NOMO-1 treated with dmso at 0.1 percent for 144 hours (cell line): Measurements from ENCODE around the gene P4HA2.

Experiments
- DNase-seq: peaks from one replicate; lab custom pipeline; 2025; ENCODE audit not compliant: unreplicated experiment; lab: John Stamatoyannopoulos, UW

Gene P4HA2

GRCh38 chr5:132204371-132205135 is 23.1 kb downstream of the P4HA2 start:
- no peak for DNase-seq

DNA sequence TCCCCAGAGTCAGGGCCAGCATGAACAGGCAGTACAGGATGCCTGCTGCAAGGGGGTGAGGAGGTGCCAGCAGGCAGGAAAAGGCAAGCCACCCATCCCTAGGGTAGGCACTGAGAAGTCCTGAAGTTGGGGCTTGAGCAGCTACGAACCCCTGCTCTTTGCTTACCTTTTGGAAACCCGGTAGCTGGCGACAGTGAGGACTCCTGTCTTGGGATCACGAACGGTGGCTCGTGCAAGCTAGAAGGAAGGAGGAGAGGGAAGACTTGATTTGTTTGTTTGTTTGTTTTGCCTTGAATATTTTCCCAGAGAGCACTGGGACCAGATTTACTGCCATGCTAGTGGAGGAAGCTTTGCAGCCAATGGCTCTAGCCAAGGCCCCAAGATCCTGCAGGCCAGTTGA is 23.7 kb downstream of the P4HA2 start:
- DNase-seq = no peak

DNA sequence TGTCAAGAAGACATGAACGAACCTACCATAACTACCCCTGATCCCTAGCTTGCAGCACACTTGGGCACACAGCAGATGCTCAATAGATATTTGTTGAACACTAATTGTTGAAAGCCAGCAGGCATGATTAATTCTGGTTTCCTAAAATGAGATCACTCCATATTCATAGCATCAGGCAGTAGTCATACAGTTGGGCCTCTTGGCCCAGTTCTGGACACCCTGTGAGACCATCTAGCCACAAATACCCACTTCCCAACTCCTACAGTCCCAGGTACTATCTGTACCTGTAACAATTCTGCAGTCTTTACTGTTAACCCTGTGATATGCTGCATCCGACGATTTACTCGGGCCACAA is 24.2 kb downstream of the P4HA2 start:
- no peak for DNase-seq

DNA sequence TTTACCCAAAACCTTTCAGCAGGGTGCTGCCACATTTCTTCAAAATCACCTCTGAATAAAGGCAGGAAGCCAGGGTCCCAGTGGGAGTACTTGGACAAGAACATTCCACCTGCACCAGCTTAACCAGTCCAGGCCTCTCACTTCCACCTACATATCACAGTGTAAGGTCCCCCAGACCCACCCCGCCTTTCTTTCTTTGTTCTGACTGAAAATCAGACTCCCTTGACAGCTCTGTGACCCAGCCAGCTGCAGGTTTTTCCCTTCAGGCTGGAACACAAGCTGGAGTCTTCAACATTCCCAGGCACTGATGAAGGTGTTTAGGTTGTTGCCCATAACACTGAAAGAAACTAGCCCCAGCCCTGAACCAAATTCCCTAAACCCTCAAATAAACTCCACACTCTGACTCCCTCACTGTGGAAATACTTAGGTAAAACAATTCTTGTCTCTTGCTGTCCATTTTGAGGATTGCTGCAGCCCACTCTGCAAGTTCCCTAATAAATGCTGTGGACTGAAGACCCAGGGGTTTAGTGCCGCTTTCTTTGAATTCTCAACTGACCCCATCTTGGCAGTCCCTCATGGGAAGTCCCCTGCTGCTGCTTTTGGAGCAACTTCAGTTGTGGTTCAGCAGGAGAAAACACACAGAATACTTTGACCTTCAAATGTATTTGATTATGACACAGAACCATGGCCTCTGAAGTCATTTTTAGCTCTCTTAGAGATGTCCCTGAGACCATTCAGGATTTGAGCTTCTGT is 24.8 kb downstream of the P4HA2 start:
- no peak for DNase-seq

- DNase-seq = no peak
These were observed 28.5 kb downstream of the P4HA2 start for GRCh38 chr5:132199116-132199680.

GRCh38 chr5:132198571-132198970 is 29.1 kb downstream of the P4HA2 start:
- no peak for DNase-seq

DNA sequence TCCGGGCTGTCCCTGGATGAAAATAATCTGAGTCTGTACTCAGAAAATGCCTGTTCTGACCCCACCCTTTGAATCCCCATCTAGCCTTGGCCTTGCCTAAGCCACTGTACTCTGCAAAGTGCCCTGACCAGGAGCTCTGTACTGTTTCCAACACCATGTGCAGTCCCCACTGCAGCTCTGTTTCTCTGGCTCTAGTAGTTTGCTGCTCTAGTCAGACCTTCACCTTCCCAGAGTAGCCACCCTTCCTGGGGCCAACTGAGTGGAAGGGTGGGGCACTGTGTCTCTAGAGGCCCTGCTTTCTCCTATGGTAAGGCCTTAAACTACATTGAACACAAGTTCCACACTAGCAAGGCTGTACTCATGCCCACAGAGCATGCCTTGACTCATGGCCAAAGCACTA is 31.9 kb downstream of the P4HA2 start:
- DNase-seq = no peak

DNA sequence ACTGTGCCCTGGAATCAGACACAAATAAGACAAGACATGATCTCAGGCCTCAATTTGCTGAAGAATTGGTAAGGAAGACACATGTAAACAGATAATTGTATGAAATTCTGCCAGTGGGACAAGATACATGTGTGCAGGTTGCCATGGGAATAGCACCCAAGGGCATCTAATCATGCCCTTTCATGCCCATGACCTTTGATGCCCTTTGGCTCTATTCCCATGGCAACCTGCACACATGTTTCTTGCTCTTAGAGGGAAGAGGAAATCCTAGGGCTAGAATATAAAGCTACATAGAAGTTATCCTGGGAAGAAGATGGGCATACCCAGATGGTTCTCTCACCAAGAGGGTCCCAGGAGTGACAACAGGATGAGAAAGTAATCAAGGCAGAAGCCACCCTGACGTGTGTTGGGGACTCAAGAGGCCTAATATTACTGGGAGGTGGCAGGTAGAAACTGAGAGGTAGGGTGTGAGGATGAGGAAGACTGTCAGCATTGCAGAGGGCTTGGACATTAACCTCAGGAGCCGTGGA is 34.4 kb downstream of the P4HA2 start:
- no peak for DNase-seq

- peak; percentile 59 for DNase-seq
These were observed 37.4 kb downstream of the P4HA2 start for GRCh38 chr5:132190161-132190817.

GRCh38 chr5:132184588-132184987 is 43.1 kb downstream of the P4HA2 start:
- DNase-seq = no peak

- no peak for DNase-seq
These were observed 43.9 kb downstream of the P4HA2 start for GRCh38 chr5:132183723-132184122.

DNA sequence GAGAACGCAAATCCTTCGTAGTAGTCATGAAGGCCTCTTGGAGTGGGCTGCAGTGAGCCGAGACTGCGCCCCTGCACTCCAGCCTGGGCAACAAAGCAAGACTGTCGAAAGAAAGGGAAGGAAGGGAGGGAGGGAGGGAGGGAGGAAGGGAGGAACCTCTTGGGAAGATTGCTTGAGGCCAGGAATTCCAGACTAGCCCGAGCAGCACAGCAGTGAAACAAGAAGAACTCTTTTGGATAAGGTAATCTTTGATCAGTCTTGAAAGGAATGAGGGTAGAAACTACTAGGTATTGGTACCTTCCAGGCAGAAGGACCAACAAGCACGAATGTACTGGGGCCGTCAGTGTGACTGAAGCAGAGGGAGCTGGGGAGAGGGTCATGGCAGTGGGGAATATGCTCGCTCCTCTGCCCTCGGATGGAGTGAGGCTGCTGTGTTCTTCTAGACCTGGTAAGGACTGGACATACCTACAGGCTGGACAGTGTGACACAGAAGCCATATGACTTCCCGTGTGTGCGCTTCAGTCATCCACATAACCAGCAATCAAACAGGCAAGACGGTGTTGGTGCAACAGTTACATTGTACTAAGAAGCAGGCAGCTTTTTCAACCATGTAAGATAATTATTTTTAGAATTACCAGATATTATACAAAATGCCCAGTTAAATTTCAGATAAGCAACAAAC is 45.2 kb downstream of the P4HA2 start:
- no peak for DNase-seq

DNA sequence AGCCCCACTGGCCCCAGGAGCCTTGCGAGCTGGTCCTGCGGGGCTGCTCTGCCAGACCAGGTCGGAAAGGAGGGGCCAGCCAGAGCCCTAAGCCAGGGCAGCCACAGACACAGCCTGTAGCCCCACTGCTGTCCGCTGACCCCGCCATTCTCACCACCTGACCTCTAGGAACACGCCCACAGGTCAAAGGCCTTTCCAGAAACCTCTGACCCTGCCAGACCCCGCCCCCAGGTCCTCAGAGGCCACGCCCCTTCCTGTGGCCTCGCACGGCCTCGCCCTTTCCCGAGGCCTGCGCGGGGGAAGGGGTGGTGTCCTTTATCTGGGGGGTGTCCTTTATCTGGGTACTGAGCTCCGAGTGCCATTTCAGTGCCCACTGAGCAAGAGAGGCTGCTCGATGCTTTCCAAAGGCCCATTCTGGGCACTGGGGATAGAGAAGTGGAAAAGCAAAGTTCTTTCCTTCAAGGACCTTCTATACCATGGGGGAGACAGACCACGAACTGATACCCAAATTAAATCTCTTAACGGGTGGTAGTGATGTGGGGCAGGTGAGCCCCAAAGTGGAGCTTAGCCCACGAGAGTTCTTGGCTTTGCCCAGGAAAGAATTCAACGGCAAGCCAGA is 46.5 kb downstream of the P4HA2 start:
- DNase-seq = no peak

- DNase-seq = peak; percentile 25
These were observed 47.4 kb downstream of the P4HA2 start for GRCh38 chr5:132180134-132180745.

- DNase-seq = no peak
These were observed 48.2 kb downstream of the P4HA2 start for GRCh38 chr5:132179405-132179804.

DNA sequence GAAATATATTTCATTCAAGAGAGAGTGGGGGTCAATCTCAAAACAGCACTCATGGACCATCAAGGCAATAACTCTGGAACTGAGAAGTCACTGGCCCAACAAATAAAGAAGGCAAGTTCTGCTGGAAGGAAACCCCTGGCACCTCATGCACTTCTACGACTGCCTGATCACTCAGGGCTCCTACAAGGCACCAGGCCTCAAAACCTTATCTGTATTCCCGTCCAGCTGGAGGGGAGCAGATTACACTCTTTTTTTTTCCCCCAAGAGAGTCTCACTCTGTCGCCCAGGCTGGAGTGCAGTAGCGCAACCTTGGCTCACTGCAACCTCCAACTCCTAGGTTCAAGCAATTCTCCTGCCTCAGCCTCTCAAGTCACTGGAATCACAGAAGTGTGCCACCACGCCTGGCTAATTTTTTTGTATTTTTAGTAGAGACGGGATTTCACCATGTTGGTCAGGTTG is 49.9 kb downstream of the P4HA2 start:
- no peak for DNase-seq

GRCh38 chr5:132176987-132177386 is 50.7 kb downstream of the P4HA2 start:
- peak; percentile 80 for DNase-seq

- DNase-seq = peak; percentile 58
These were observed 51.1 kb downstream of the P4HA2 start for GRCh38 chr5:132176521-132176945.

DNA sequence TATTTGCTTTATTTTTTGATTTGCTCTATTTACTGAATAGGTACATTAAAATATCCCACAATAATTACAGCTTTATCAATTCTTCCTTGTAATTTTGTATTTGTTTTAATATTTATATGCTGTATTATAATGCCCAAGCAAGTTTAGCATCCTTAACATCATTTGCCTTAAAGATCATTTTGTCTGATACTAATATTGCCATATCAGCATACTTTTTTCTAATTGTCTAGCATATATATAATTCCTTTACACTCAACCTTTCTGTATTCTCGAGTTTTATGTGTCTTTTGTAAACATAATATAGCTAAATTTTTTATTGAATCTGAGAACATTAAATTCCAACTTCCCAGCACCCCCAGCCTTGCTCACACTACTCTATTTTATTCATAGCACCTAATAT is 64.7 kb downstream of the P4HA2 start:
- no peak for DNase-seq
